GM18498 (cell line): ENCODE data around the gene ACSBG1.

ENCODE experiments used
- ATAC-seq: cut with Tn5 transposase; IDR thresholded peaks from one replicate; pipeline ENCODE4 v1.9.1; 2021; ENCODE audit warnings: mild to moderate bottlenecking, moderate library complexity; ENCODE audit not compliant: unreplicated experiment

ACSBG1 gene

GRCh38 chr15:78133801-78134200 lies 100.6 kb downstream of the ACSBG1 start:
- ATAC-seq = no peak

GRCh38 chr15:78131295-78132061 lies 102.9 kb downstream of the ACSBG1 start, which contains the start of gene CIB2:
Gene CIB2, minus strand, starts transcription at chr15:78131445. Its CDS starts 230 bp downstream, at chr15:78131215.
- ATAC-seq = peak; percentile 89

GRCh38 chr15:78130466-78131294 lies 103.7 kb downstream of the ACSBG1 start:
- peak; percentile 54 for ATAC-seq

- no peak for ATAC-seq
These were observed 104.5 kb downstream of the ACSBG1 start for GRCh38 chr15:78129751-78130287.

- no peak for ATAC-seq
These were observed 105.2 kb downstream of the ACSBG1 start for GRCh38 chr15:78129077-78129750.

GRCh38 chr15:78127882-78128281 lies 106.5 kb downstream of the ACSBG1 start:
- ATAC-seq = no peak

GRCh38 chr15:78125267-78125666 lies 109.1 kb downstream of the ACSBG1 start:
- no peak for ATAC-seq

GRCh38 chr15:78120523-78120922 lies 113.8 kb downstream of the ACSBG1 start:
- ATAC-seq = no peak
